ENCODE results near the gene LPCAT2.

DNA sequence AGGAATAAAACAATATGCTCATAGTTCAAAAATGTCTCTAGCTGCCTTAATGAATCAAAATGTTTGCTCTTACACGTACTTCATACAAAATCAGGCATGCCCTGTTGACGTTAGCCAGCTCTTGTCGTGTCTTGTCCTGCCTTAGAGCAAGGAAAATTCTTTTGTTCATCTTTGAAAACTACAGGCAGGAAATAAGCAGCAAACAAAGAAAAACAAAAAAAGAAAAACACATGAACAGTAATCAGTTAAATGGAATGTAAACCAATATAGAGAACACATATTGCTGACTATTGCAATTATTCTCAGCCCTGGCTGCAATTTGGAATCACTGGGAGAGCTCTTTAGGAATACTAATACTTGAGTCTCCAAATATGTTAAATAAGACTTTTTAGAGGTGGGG lies 59.3 kb downstream of the LPCAT2 start:
- TF ChIP-seq EZH2phosphoT487 (IDR thresholded peaks at IDR 0.05; ENCODE audit: borderline replicate concordance, low read depth, low read length) (no peak), CTCF (conservative IDR thresholded peaks at IDR 0.05; ENCODE audit: low read length) (no peak)

Measured in OCI-LY7 (cell line).